ENCODE results near the gene RPS18.

- TF ChIP-seq TFE3 (CRISPR knock-in tag; IDR thresholded peaks at IDR 0.05) (no peak), FOXA1 (IDR thresholded peaks at IDR 0.05) (no peak), FOXA1 (CRISPR knock-in tag; IDR thresholded peaks at IDR 0.05) (no peak), DDIT3 (CRISPR knock-in tag; IDR thresholded peaks at IDR 0.05) (no peak), CERS6 (CRISPR knock-in tag; IDR thresholded peaks at IDR 0.05) (no peak), TOPORS (CRISPR knock-in tag; IDR thresholded peaks at IDR 0.05) (no peak), CEBPB (IDR thresholded peaks at IDR 0.05; ENCODE audit: borderline replicate concordance, low read depth, low read length) (no peak), THRA (CRISPR knock-in tag; IDR thresholded peaks at IDR 0.05; ENCODE audit: borderline replicate concordance) (no peak), NCOA1 (CRISPR knock-in tag; IDR thresholded peaks at IDR 0.05) (no peak; the same call in 1 of the 2 replicates), CTCF (CRISPR knock-in tag; IDR thresholded peaks at IDR 0.05) (no peak), POLR2AphosphoS5 (IDR thresholded peaks at IDR 0.05; ENCODE audit: low read depth, low read length) (no peak), ASH2L (IDR thresholded peaks at IDR 0.05; ENCODE audit: insufficient read length, low read depth, low read length) (no peak)
These were observed 45.5 kb downstream of the RPS18 start for GRCh38 chr6:33317419-33317668.

All from HepG2 (cell line).